Transverse colon (tissue), 4 donors: Measurements from ENCODE around the gene COG4. TPM values are rescaled to one million over a fixed set of nuclear protein-coding genes. Genes with fewer than 3 reads are reported as not detected.
A peak's percentile ranks its signal among the peaks of the same experiment; 100 is the strongest.

ENCODE experiments used
- DNase-seq: peaks from one replicate; pipeline ENCODE4 v3.0.0-alpha.2; 2019
- H3K27ac ChIP-seq, 4 donors: fragments of 200-600 bp; sonication (generic); 2 replicates each; pipeline ENCODE4 v1.5.1; 2016 to 2018; ENCODE audit warnings: inconsistent platforms in 4 of 4
- H3K27me3 ChIP-seq: fragments of 200-600 bp; sonication (generic); 2 replicates; pipeline ENCODE4 v1.5.1; 2017; ENCODE audit warnings: inconsistent platforms
- H3K36me3 ChIP-seq, 4 donors: fragments of 200-600 bp; sonication (generic); 2 replicates each; pipeline ENCODE4 v1.5.1; 2017 to 2019; ENCODE audit warnings: inconsistent platforms in 4 of 4
- H3K4me1 ChIP-seq, 4 donors: fragments of 200-600 bp; sonication (generic); 2 replicates each; pipeline ENCODE4 v1.5.1; 2017 to 2020; ENCODE audit warnings: inconsistent platforms in 4 of 4
- H3K4me3 ChIP-seq, 4 donors: fragments of 200-600 bp; sonication (generic); 1 replicate in 1 of 4; 2 replicates in 3 of 4; pipeline versions ENCODE4 v1.5.1 to v1.6.1; 2017 to 2019; ENCODE audit warnings: inconsistent platforms in 4 of 4
- H3K9me3 ChIP-seq, 2 donors: fragments of 200-600 bp; sonication (generic); 2 replicates each; pipeline ENCODE4 v1.5.1; 2017 to 2019; ENCODE audit warnings: inconsistent platforms in 2 of 2
- EP300 ChIP-seq: sonication (generic); formaldehyde crosslinking; IDR thresholded peaks from one replicate; pipeline ENCODE4 v1.6.1; 2017; ENCODE audit warnings: antibody characterized with exemption, low read depth
- POLR2A ChIP-seq: fragments of 450-650 bp; IDR thresholded peaks from one replicate; pipeline ENCODE4 v1.6.1; 2016; ENCODE audit warnings: antibody characterized with exemption, mild to moderate bottlenecking, moderate library complexity
- POLR2AphosphoS5 ChIP-seq, 3 donors: sonication (generic); formaldehyde crosslinking; IDR thresholded peaks; one replicate each; pipeline ENCODE4 v1.6.1; 2016; ENCODE audit warnings: antibody characterized with exemption in 3 of 3
- WGBS, 2 donors: methylation state at CpG; one replicate each; pipeline ENCODE4 v1.1.5; 2018; ENCODE audit warnings: low coverage in 1 of 2; 5-methylcytosine and 5-hydroxymethylcytosine counted together
- in situ Hi-C, 4 donors: fragments of 200-750 bp; cut with MboI; loops; one replicate each; pipeline versions ENCODE4 v1.15.0 to v1.15.1; 2017; ENCODE audit warnings: low sequenced_read_pairs in 3 of 4, low pct_ligation_motif_present in 1 of 4, low pct_unique_long_range_greater_than_20kb in 1 of 4
- intact Hi-C: fragments of 100-400 bp; cut with DNase I; formaldehyde crosslinking; loops from one replicate; pipeline ENCODE4 v1.15.1; 2023; ENCODE audit warnings: low total_unique reads
- small RNA-seq, 4 donors: library from RNA; depleted of rRNA; stranded (forward); fragments of <200 nt; gene quantifications; one replicate each; pipeline ENCODE3, GENCODE V24; 2016
- total RNA-seq, 4 donors: library from RNA; depleted of rRNA; stranded (reverse); fragments of >200 nt; gene quantifications; one replicate each; pipeline ENCODE4 v1.1.0, GENCODE V29; 2016
- TF ChIP-seq, protein P1 (sequence below), 5 experiments: fragments of 200-600 bp in 3 of 5; fragments of 450-650 bp in 2 of 5; sonication (generic) in 3 of 5; IDR thresholded peaks; 1 replicate in 2 of 5; 2 replicates in 3 of 5; pipeline ENCODE4 v1.5.1; 2016 to 2017; ENCODE audit warnings: antibody characterized with exemption in 5 of 5, inconsistent platforms in 3 of 5, mild to moderate bottlenecking in 2 of 5, moderate library complexity in 1 of 5

Gene COG4
- total RNA-seq, 4 donors from 2014 or later: 55.4 to 200 (median 64.0) TPM

GRCh38 chr16:70432723-70433457 lies 90.5 kb downstream of the COG4 start:
- TF ChIP-seq POLR2A (no peak), EP300 (no peak), POLR2AphosphoS5 (IDR thresholded peaks at IDR 0.05) (no peak)
- TF ChIP-seq, protein P1, sequence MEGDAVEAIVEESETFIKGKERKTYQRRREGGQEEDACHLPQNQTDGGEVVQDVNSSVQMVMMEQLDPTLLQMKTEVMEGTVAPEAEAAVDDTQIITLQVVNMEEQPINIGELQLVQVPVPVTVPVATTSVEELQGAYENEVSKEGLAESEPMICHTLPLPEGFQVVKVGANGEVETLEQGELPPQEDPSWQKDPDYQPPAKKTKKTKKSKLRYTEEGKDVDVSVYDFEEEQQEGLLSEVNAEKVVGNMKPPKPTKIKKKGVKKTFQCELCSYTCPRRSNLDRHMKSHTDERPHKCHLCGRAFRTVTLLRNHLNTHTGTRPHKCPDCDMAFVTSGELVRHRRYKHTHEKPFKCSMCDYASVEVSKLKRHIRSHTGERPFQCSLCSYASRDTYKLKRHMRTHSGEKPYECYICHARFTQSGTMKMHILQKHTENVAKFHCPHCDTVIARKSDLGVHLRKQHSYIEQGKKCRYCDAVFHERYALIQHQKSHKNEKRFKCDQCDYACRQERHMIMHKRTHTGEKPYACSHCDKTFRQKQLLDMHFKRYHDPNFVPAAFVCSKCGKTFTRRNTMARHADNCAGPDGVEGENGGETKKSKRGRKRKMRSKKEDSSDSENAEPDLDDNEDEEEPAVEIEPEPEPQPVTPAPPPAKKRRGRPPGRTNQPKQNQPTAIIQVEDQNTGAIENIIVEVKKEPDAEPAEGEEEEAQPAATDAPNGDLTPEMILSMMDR (IDR thresholded peaks at IDR 0.05): no peak
- Histone ChIP-seq H3K36me3 (no peaks in the 10 kb centered on the region), H3K4me3 (no peak overlapping the region), H3K9me3 (no peaks in the 10 kb centered on the region), H3K4me1 (peaks cover 50 to 92% (median 68%) of the 10 kb centered on the region in 4 donors), H3K27me3 (no peaks in the 10 kb centered on the region), H3K27ac (peak overlapping the region; percentile 59 to 84 (median 70))
- intact Hi-C loops (no loop called here), in situ Hi-C loops (no loop called here)
- WGBS, 2 donors: 46 to 49% methylated on average over 8 to 12 of the region's 12 CpGs
- DNase-seq: peak; percentile 51

- intact Hi-C loops (no loop called here), in situ Hi-C loops (no loop called here)
- DNase-seq: no peak
- no peak for TF ChIP-seq EP300
- TF ChIP-seq POLR2AphosphoS5 (IDR thresholded peaks at IDR 0.05): no peak
- TF ChIP-seq POLR2A: no peak
- TF ChIP-seq, protein P1 (IDR thresholded peaks at IDR 0.05): no peak
- Histone ChIP-seq H3K27me3 (no peaks in the 10 kb centered on the region), H3K27ac (peak overlapping the region; percentile 59 to 84 (median 70)), H3K4me3 (no peak overlapping the region), H3K4me1 (peaks cover 55 to 92% (median 69%) of the 10 kb centered on the region in 4 donors), H3K9me3 (no peaks in the 10 kb centered on the region), H3K36me3 (no peaks in the 10 kb centered on the region)
- 50 to 56% methylated on average over 1 to 3 of the region's 3 CpGs for WGBS, 2 donors
Observed at GRCh38 chr16:70432356-70432722, 91.0 kb downstream of the COG4 start.

DNA sequence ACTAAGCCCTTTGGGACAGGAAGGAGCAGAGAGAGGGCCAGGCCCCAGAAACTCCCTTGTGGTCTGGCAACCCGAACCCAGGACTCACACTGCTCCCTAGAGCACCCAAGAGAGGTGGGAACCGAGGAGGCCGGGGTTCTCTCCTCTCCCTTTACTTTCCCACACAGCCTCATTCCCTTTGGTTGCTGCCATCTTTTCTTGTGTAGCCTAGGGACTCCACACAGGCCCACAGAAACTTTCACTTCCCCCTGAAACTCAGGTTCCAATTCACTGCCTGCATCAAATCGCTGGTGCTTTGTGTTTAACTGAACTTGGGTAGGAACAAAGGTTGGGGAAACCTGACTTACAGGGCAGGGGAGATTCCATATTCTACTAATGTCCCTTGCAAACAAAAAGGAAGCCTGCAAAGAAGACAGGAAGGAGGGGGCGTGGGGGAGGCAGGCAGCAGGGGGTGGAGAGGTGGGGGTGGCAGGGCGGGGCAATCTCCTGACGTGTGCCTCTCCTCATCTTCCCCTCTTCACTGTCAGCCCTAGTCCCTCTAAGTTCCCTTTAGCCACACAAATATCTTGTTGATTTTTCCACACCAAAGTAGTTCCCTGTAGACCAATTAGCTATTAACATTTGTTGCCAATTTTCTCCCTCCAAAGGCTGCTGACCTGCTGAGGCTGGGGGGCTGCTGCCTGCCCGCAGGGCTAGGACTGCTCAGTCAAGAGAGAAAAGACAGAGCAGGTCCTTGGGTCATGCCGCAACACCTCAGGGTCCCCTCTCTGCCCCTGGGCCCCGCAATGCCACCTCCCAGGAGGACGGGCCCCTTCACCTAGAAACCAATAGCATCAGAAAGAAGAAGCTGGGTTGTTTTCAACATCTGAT lies 92.5 kb downstream of the COG4 start:
- no peaks in the 10 kb centered on the region for H3K27me3 ChIP-seq
- TF ChIP-seq POLR2AphosphoS5 (IDR thresholded peaks at IDR 0.05) (no peak), EP300 (no peak), POLR2A (no peak)
- TF ChIP-seq, protein P1 (IDR thresholded peaks at IDR 0.05): no peak
- H3K27ac ChIP-seq: peak overlapping the region; percentile 50 to 84 (median 67)
- intact Hi-C loops: no loop called here
- DNase-seq: peak; percentile 47
- H3K36me3 ChIP-seq: no peaks in the 10 kb centered on the region
- H3K4me1 ChIP-seq: peaks cover 53 to 86% (median 64%) of the 10 kb centered on the region in 4 donors
- WGBS, 2 donors: 43 to 49% methylated on average over 7 to 11 of the region's 11 CpGs
- no peak overlapping the region for H3K4me3 ChIP-seq
- no peaks in the 10 kb centered on the region for H3K9me3 ChIP-seq
- in situ Hi-C loops: no loop called here

Small RNA genes lying within 50 kb of the gene (small RNA-seq; reads per million reads assigned to genes)
- gene RNU6-23P (0 reads per million in 4 donors), gene RPS27P26 (0 reads per million in 4 donors), gene SNORD111 (97.5 to 580 (median 158) reads per million in 4 donors), gene SNORD111B (364 to 744 (median 493) reads per million in 4 donors)

Other genes with a start within 250 kb of the COG4 start
- 10 to 100 TPM; 38.5 to 77.5 (median 54.6) TPM for gene AARS1, start 234.0 kb downstream of the COG4 start, total RNA-seq
- 10 to 100 TPM; 10.5 to 33.7 (median 22.6) TPM for gene DDX19B, start 224.4 kb downstream of the COG4 start, total RNA-seq
- 100 to 1,000 TPM in 1 of 4 donors, 10 to 100 TPM in 3; 14.9 to 102 (median 19.8) TPM for gene DDX19A, start 176.7 kb downstream of the COG4 start, total RNA-seq
- gene ST3GAL2, start 84.5 kb downstream of the COG4 start, total RNA-seq: 10 to 100 TPM in 2 of 4 donors, 1 to 10 TPM in 2; 2.6 to 16.5 (median 8.5) TPM
- 10 to 100 TPM; 38.5 to 62.7 (median 43.1) TPM for gene FCSK, start 69.0 kb downstream of the COG4 start, total RNA-seq
- gene SF3B3, start 262 bp upstream of the COG4 start, total RNA-seq: 100 to 1,000 TPM in 1 of 4 donors, 10 to 100 TPM in 3; 59.5 to 135 (median 72.8) TPM
- 1 to 10 TPM in 2 of 4 donors, not detected in 2; 1.1 to 1.4 TPM for gene IL34, start 123.0 kb upstream of the COG4 start, total RNA-seq
- 100 to 1,000 TPM in 1 of 4 donors, 10 to 100 TPM in 3; 13.9 to 149 (median 33.8) TPM for gene MTSS2, start 162.5 kb upstream of the COG4 start, total RNA-seq